ENCODE results near the gene ARHGAP25. TPM values are rescaled to one million over a fixed set of nuclear protein-coding genes. Genes with fewer than 3 reads are reported as not detected.

Gene ARHGAP25
- 2.5 and 3.0 TPM in 2 replicates for total RNA-seq
- long read RNA-seq, partial matches to known transcripts: 1 of 12 reads
- long read RNA-seq, other reads (novel, unspliced or antisense): 11 of 12 reads

- no peak within 1 kb of the TSS for H3K4me3 Mint-ChIP-seq
- no peaks in the 10 kb centered on the region for H3K9me3 Mint-ChIP-seq
- no peak for DNase-seq (ENCODE audit: low read depth, low spot score)
- no peak for TF ChIP-seq CTCF (conservative IDR thresholded peaks at IDR 0.05)
- H3K27ac Mint-ChIP-seq (ENCODE audit: unreplicated experiment): no peak within 1 kb of the TSS
- H3K27me3 Mint-ChIP-seq (ENCODE audit: low read depth): no peaks in the 10 kb centered on the region
- H3K36me3 Mint-ChIP-seq (ENCODE audit: low read depth): no peaks in the 10 kb centered on the region
- H3K4me1 Mint-ChIP-seq: no peaks in the 10 kb centered on the region
These were observed at the start of gene ARHGAP25 for GRCh38 chr2:68734688-68735525. TSS of gene ARHGAP25 (plus strand) at chr2:68734811. CDS start at chr2:68735200, 389 bp downstream.

GRCh38 chr2:68686178-68686577, 48.4 kb upstream of the ARHGAP25 start:
- Mint-ChIP-seq H3K27me3 (ENCODE audit: low read depth) (no peaks in the 10 kb centered on the region), H3K4me3 (no peak overlapping the region), H3K9me3 (peaks cover 2% of the 10 kb centered on the region), H3K36me3 (ENCODE audit: low read depth) (no peaks in the 10 kb centered on the region), H3K4me1 (no peaks in the 10 kb centered on the region), H3K27ac (ENCODE audit: unreplicated experiment) (no peak overlapping the region)
- no peak for DNase-seq (ENCODE audit: low read depth, low spot score)
- no peak for TF ChIP-seq CTCF (conservative IDR thresholded peaks at IDR 0.05)

GRCh38 chr2:68687018-68687417, 47.6 kb upstream of the ARHGAP25 start:
- Mint-ChIP-seq H3K27ac (ENCODE audit: unreplicated experiment) (no peak overlapping the region), H3K9me3 (peaks cover 2% of the 10 kb centered on the region), H3K27me3 (ENCODE audit: low read depth) (no peaks in the 10 kb centered on the region), H3K4me1 (no peaks in the 10 kb centered on the region), H3K36me3 (ENCODE audit: low read depth) (no peaks in the 10 kb centered on the region), H3K4me3 (no peak overlapping the region)
- no peak for TF ChIP-seq CTCF (conservative IDR thresholded peaks at IDR 0.05)
- DNase-seq (ENCODE audit: low read depth, low spot score): no peak

DNA sequence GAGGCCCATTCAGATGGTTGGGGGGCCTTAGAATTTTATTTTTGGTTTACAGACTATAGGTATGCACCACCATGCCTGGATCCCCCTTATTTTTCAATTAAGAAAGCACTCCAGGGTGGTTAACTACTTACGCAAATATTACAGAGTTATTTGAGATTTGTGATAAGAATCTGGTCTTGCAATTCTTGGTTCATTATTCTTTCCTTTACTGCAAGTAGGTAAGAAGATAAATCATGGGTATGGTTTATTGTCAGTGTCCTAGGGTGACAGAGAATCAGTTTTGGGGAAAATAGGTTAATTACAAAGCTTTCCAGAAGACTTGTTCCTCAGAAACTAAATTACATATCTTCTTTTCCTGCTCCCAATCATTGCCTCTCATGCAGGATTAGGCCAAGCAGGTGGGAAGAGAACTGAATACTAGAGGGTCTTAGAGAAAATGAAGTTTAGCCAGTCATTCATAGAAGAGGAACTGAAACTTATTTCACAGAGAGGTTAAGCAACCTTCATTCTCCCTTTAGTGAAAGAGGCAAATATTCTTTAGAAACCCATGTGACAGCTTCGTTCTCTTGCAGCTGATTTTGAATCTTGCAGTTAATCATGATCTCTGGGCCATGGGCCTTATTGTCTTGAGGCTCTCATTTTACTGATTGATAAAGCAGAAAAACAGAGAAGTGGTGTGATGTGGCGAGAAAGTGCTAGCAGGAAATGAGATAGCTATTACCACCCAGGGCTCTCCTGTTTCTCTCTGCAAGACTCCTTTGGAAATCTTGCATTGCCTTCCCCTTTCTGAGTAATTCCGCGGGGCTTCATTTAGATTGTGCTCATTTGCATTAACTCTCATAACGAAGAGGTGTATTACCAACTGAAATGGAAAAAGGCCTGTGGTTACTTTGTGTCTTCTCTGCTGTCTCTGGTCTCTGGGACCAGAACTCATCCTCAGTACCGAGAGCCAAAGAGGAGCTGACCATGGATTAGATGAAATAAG, 44.8 kb upstream of the ARHGAP25 start:
- no peak for DNase-seq (ENCODE audit: low read depth, low spot score)
- Mint-ChIP-seq H3K4me1 (peaks cover 10% of the 10 kb centered on the region), H3K27me3 (ENCODE audit: low read depth) (no peaks in the 10 kb centered on the region), H3K9me3 (peaks cover 2% of the 10 kb centered on the region), H3K27ac (ENCODE audit: unreplicated experiment) (no peak overlapping the region), H3K36me3 (ENCODE audit: low read depth) (no peaks in the 10 kb centered on the region), H3K4me3 (no peak overlapping the region)
- TF ChIP-seq CTCF (conservative IDR thresholded peaks at IDR 0.05): no peak

DNA sequence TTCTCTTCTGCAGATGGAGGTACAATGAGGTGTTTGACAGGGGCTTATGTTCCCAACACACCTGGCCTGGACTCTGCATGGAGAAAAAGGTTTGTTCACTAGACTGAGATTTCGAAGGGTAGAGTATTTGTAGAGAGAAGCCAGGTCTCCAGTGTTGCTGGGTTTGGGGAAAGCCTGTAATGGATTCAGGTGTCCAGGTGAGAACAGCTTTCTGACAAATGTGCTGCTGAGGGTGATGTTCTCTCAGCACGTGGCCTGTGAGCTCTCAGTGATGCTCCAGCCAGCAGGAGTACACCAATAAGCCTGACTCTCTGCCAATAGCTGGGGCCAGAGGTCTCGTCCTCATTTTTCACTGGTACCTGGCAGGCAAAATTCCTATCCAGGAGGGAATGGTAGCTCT, 43.8 kb upstream of the ARHGAP25 start:
- no peaks in the 10 kb centered on the region for H3K36me3 Mint-ChIP-seq (ENCODE audit: low read depth)
- H3K4me3 Mint-ChIP-seq: no peak overlapping the region
- H3K27me3 Mint-ChIP-seq (ENCODE audit: low read depth): no peaks in the 10 kb centered on the region
- peaks cover 10% of the 10 kb centered on the region for H3K4me1 Mint-ChIP-seq
- peaks cover 2% of the 10 kb centered on the region for H3K9me3 Mint-ChIP-seq
- no peak overlapping the region for H3K27ac Mint-ChIP-seq (ENCODE audit: unreplicated experiment)
- no peak for DNase-seq (ENCODE audit: low read depth, low spot score)
- TF ChIP-seq CTCF (conservative IDR thresholded peaks at IDR 0.05): no peak

Data from neural crest cell (in vitro differentiated cells).